HEK293T (cell line): Measurements from ENCODE around the gene DYNLL2.
"Not testable (repeated sequence)": the region's sequence is repeated elsewhere in the genome, so short reads cannot be mapped to it uniquely, and the experiment has no call there.

Experiments used
- CTCF ChIA-PET: fragments of 350-600 bp; formaldehyde crosslinking; extraction: SDS; loops from one replicate; lab custom pipeline; 2021; ENCODE audit warnings: antibody characterized with exemption, inconsistent platforms; lab: Yijun Ruan, JAX
- POLR2A ChIA-PET: fragments of 350-600 bp; formaldehyde crosslinking; extraction: SDS; loops from one replicate; lab custom pipeline; 2020; ENCODE audit warnings: antibody characterized with exemption, inconsistent platforms; lab: Yijun Ruan, JAX
- DNase-seq: peaks from one replicate; pipeline ENCODE4 v3.0.0; 2012; ENCODE audit warnings: mixed read lengths; ENCODE audit errors: extremely low spot score
- ARNT ChIP-seq: fragments of 450-650 bp; IDR thresholded peaks from 2 replicates; pipeline ENCODE4 v1.6.1; 2017; ENCODE audit warnings: mild to moderate bottlenecking
- BHLHE40 ChIP-seq: fragments of 450-650 bp; IDR thresholded peaks from 2 replicates; pipeline ENCODE4 v1.6.1; 2016; ENCODE audit warnings: mild to moderate bottlenecking, moderate library complexity, borderline replicate concordance
- CTBP1 ChIP-seq: fragments of 450-650 bp; IDR thresholded peaks from 2 replicates; pipeline ENCODE4 v1.6.1; 2016; ENCODE audit warnings: borderline replicate concordance
- ELF4 ChIP-seq: fragments of 450-650 bp; IDR thresholded peaks from 2 replicates; pipeline ENCODE4 v1.6.1; 2017; ENCODE audit warnings: antibody characterized with exemption
- FOXA1 ChIP-seq: fragments of 450-650 bp; IDR thresholded peaks from 2 replicates; pipeline ENCODE4 v1.6.1; 2016; ENCODE audit warnings: mild to moderate bottlenecking
- FOXK2 ChIP-seq: fragments of 450-650 bp; IDR thresholded peaks from 2 replicates; pipeline ENCODE4 v1.6.1; 2016; ENCODE audit warnings: mild to moderate bottlenecking
- FOXM1 ChIP-seq: fragments of 450-650 bp; IDR thresholded peaks from 2 replicates; pipeline ENCODE4 v1.6.1; 2017; ENCODE audit warnings: mild to moderate bottlenecking, borderline replicate concordance
- HDGF ChIP-seq: fragments of 450-650 bp; IDR thresholded peaks from 2 replicates; pipeline ENCODE4 v1.6.1; 2017; ENCODE audit warnings: antibody characterized with exemption, borderline replicate concordance
- L3MBTL2 ChIP-seq: fragments of 450-650 bp; conservative IDR thresholded peaks from 2 replicates; pipeline ENCODE4 v1.6.1; 2016; ENCODE audit warnings: mild to moderate bottlenecking
- LEF1 ChIP-seq: fragments of 450-650 bp; IDR thresholded peaks from 2 replicates; pipeline ENCODE4 v1.6.1; 2017; ENCODE audit warnings: mild to moderate bottlenecking, borderline replicate concordance
- NFRKB ChIP-seq: fragments of 450-650 bp; IDR thresholded peaks from 2 replicates; pipeline ENCODE4 v1.6.1; 2016; ENCODE audit warnings: mild to moderate bottlenecking, moderate library complexity
- PKNOX1 ChIP-seq: fragments of 450-650 bp; IDR thresholded peaks from 2 replicates; pipeline ENCODE4 v1.6.1; 2016
- SP1 ChIP-seq: fragments of 450-650 bp; IDR thresholded peaks from 2 replicates; pipeline ENCODE4 v1.6.1; 2017
- SUZ12 ChIP-seq: fragments of 450-650 bp; IDR thresholded peaks from 2 replicates; pipeline ENCODE4 v1.6.1; 2016; ENCODE audit warnings: mild to moderate bottlenecking
- TARDBP ChIP-seq: fragments of 450-650 bp; IDR thresholded peaks from 2 replicates; pipeline ENCODE4 v1.6.1; 2016
- ZNF384 ChIP-seq: fragments of 450-650 bp; IDR thresholded peaks from 2 replicates; pipeline ENCODE4 v1.6.1; 2016

DYNLL2 gene

GRCh38 chr17:58061672-58062071 is 21.5 kb upstream of the DYNLL2 start:
- DNase-seq, result no peak
- TF ChIP-seq HDGF (no peak), ELF4 (no peak), FOXA1 (no peak), PKNOX1 (no peak), CTBP1 (no peak), BHLHE40 (no peak), SP1 (no peak), FOXK2 (no peak), TARDBP (no peak), LEF1 (no peak), SUZ12 (no peak), NFRKB (no peak), FOXM1 (no peak), ARNT (no peak), L3MBTL2 (no peak), ZNF384 (no peak)
- ChIA-PET CTCF (no interaction called here), POLR2A (interaction anchor here (1.3 kb wide), 1 partner anchor 54 kb away, joined by 3 read pairs; the partner anchor contains the start of gene SRSF1)

- TF ChIP-seq PKNOX1 (no peak), HDGF (no peak), ZNF384 (no peak), L3MBTL2 (no peak), CTBP1 (no peak), ELF4 (no peak), BHLHE40 (no peak), FOXA1 (no peak), TARDBP (no peak), LEF1 (no peak)
- no peak for DNase-seq
- ChIA-PET CTCF (no interaction called here), POLR2A (no interaction called here)
Observed at GRCh38 chr17:58065238-58065637, 18.0 kb upstream of the DYNLL2 start.

- TF ChIP-seq BHLHE40, result no peak
- TF ChIP-seq ZNF384, result no peak
- TF ChIP-seq ELF4, result no peak
- TF ChIP-seq PKNOX1, result no peak
- CTCF ChIA-PET, result no interaction called here
- no peak for DNase-seq
- POLR2A ChIA-PET, result no interaction called here
Observed at GRCh38 chr17:58066401-58066800, 16.8 kb upstream of the DYNLL2 start.

- TF ChIP-seq L3MBTL2, result no peak
- no peak for TF ChIP-seq PKNOX1
- no peak for TF ChIP-seq FOXM1
- TF ChIP-seq SUZ12, result no peak
- no peak for TF ChIP-seq NFRKB
- TF ChIP-seq CTBP1, result no peak
- TF ChIP-seq SP1, result no peak
- no peak for TF ChIP-seq ZNF384
- no peak for TF ChIP-seq BHLHE40
- TF ChIP-seq LEF1, result no peak
- TF ChIP-seq TARDBP, result no peak
- no peak for TF ChIP-seq HDGF
- no peak for TF ChIP-seq ARNT
- TF ChIP-seq ELF4, result no peak
- TF ChIP-seq FOXA1, result no peak
- TF ChIP-seq FOXK2, result no peak
- ChIA-PET CTCF (interaction anchor here (0.5 kb wide), 1 partner anchor 186 kb away, joined by 3 read pairs; no protein-coding TSS in a partner anchor), POLR2A (no interaction called here)
- DNase-seq, result no peak
Observed at GRCh38 chr17:58072862-58073261, 10.4 kb upstream of the DYNLL2 start.

- POLR2A ChIA-PET, DNase-seq: not testable (repeated sequence)
- CTCF ChIA-PET, result interaction anchor here (0.5 kb wide), 1 partner anchor 186 kb away, joined by 3 read pairs; no protein-coding TSS in a partner anchor
Observed at GRCh38 chr17:58073266-58073665, 10.0 kb upstream of the DYNLL2 start.

- POLR2A ChIA-PET, CTCF ChIA-PET, DNase-seq: not testable (repeated sequence)
Observed at GRCh38 chr17:58074406-58074805, 8.8 kb upstream of the DYNLL2 start.
